ENCODE results near the gene SHANK2.

GRCh38 chr11:71246559-71246958, 5.8 kb downstream of the SHANK2 start:
- TF ChIP-seq ZNF274 (IDR thresholded peaks at IDR 0.05; ENCODE audit: low read depth, low read length) (no peak), SUZ12 (IDR thresholded peaks at IDR 0.05; ENCODE audit: extremely low read depth, insufficient read depth, insufficient read length) (no peak)
